ENCODE measurements around the gene NKX6-2.

- TF ChIP-seq CTCF (IDR thresholded peaks at IDR 0.05) (no peak), POLR2AphosphoS5 (IDR thresholded peaks at IDR 0.05) (no peak), EP300 (IDR thresholded peaks at IDR 0.05; ENCODE audit: low read depth) (no peak), POLR2A (IDR thresholded peaks at IDR 0.05) (no peak)
Observed at GRCh38 chr10:132780356-132780755, 5.6 kb downstream of the NKX6-2 start.
